Endothelial cell of umbilical vein (primary cell): Measurements from ENCODE around the gene SH3BP4. TPM values are rescaled to one million over a fixed set of nuclear protein-coding genes. Genes with fewer than 3 reads are reported as not detected.

ENCODE experiments used
- BruUV-seq: library from RNA; stranded (reverse); fragments of 400-500 nt; replicated peaks from 2 replicates; lab custom pipeline; 2021; lab: Mats Ljungman, UMichigan
- CTCF ChIA-PET: fragments of 300-600, 350-600 bp; sonication (Branson Sonifier 250); formaldehyde crosslinking; loops from one replicate; lab custom pipeline; 2021; ENCODE audit warnings: antibody characterized with exemption, inconsistent platforms; lab: Charles Lee
- POLR2A ChIA-PET: fragments of 300-600, 350-600 bp; sonication (Branson Sonifier 250); formaldehyde crosslinking; loops from one replicate; lab custom pipeline; 2021; ENCODE audit warnings: antibody characterized with exemption, inconsistent platforms; lab: Charles Lee
- DNase-seq: peaks from one replicate; pipeline ENCODE4 v3.0.0-alpha.2; 2011; ENCODE audit warnings: low read depth, low spot score
- FAIRE-seq: peaks from 2 replicates; lab custom pipeline; 2011; peaks lifted over from hg19 to GRCh38; lab: Jason Lieb, UNC
- H2AFZ ChIP-seq: 2 replicates; pipeline ENCODE4 v1.6.0; 2012; ENCODE audit warnings: low read depth, low read length, control low read depth, inconsistent platforms
- H3K27ac ChIP-seq: 2 replicates; pipeline ENCODE4 v1.5.1; 2011; ENCODE audit warnings: low read depth, mild to moderate bottlenecking, control low read depth, low read length, moderate library complexity; ENCODE audit not compliant: insufficient read depth
- H3K27me3 ChIP-seq, 2 experiments: 2 replicates each; pipeline versions ENCODE4 v1.6.0 to v1.6.1; 2011; ENCODE audit warnings: low read length in 2 of 2, mixed read lengths in 1 of 2; ENCODE audit not compliant: control insufficient read depth in 2 of 2, insufficient read depth in 2 of 2
- H3K36me3 ChIP-seq, 2 experiments: 2 replicates in 1 of 2; 3 replicates in 1 of 2; pipeline ENCODE4 v1.5.1; 2011; ENCODE audit warnings: low read length in 2 of 2, mild to moderate bottlenecking in 1 of 2, moderate library complexity in 1 of 2; ENCODE audit not compliant: control insufficient read depth in 2 of 2, insufficient read depth in 2 of 2; ENCODE audit errors: extremely low read depth in 1 of 2
- H3K4me1 ChIP-seq: 3 replicates; pipeline ENCODE4 v1.5.1; 2011; ENCODE audit warnings: mild to moderate bottlenecking, low read length; ENCODE audit not compliant: control insufficient read depth, insufficient read depth; ENCODE audit errors: extremely low read depth
- H3K4me2 ChIP-seq: 2 replicates; pipeline ENCODE4 v1.6.1; 2011; ENCODE audit warnings: low read length, control low read depth, mixed read lengths; ENCODE audit not compliant: insufficient read depth
- H3K4me3 ChIP-seq, 3 experiments: fragments of 200-600 bp in 1 of 3; sonication (generic), shearing (Covaris generic) in 1 of 3; replicated peaks in 1 of 3; 2 replicates each; pipeline ENCODE4 v1.5.1; 2011 to 2016; ENCODE audit warnings: control low read depth in 3 of 3, low read length in 3 of 3, mild to moderate bottlenecking in 2 of 3, inconsistent platforms in 1 of 3, low read depth in 1 of 3, moderate library complexity in 1 of 3; ENCODE audit not compliant: insufficient read depth in 1 of 3
- H3K79me2 ChIP-seq: 2 replicates; pipeline ENCODE4 v1.6.0; 2012; ENCODE audit warnings: low read length, inconsistent platforms; ENCODE audit not compliant: control insufficient read depth, insufficient read depth
- H3K9ac ChIP-seq: replicated peaks from 2 replicates; pipeline ENCODE3; 2011; ENCODE audit warnings: low read length, control low read depth; ENCODE audit not compliant: insufficient read depth; ENCODE audit errors: extremely low read depth
- H3K9me1 ChIP-seq: replicated peaks from 3 replicates; pipeline ENCODE4 v1.6.0; 2011; ENCODE audit warnings: mild to moderate bottlenecking, low read length; ENCODE audit not compliant: control insufficient read depth, insufficient read depth; ENCODE audit errors: extremely low read depth
- H3K9me3 ChIP-seq: replicated peaks from 2 replicates; pipeline ENCODE4 v1.5.1; 2012; ENCODE audit warnings: low read length, inconsistent platforms; ENCODE audit not compliant: control insufficient read depth, insufficient read depth
- H4K20me1 ChIP-seq: replicated peaks from 2 replicates; pipeline ENCODE3; 2011; ENCODE audit warnings: mild to moderate bottlenecking, low read length; ENCODE audit not compliant: control insufficient read depth, insufficient read depth; ENCODE audit errors: extremely low read depth
- CTCF ChIP-seq, 2 donors: IDR thresholded peaks; 1 replicate in 1 of 2; 2 replicates in 1 of 2; pipeline ENCODE4 v1.5.1; 2011; ENCODE audit warnings: low read length in 2 of 2, mild to moderate bottlenecking in 2 of 2, moderate library complexity in 2 of 2, control low read depth in 1 of 2, inconsistent platforms in 1 of 2, low read depth in 1 of 2; ENCODE audit not compliant: insufficient read depth in 1 of 2; ENCODE audit errors: extremely low read depth in 1 of 2
- EZH2 ChIP-seq: IDR thresholded peaks from 2 replicates; pipeline ENCODE4 v1.6.1; 2012; ENCODE audit warnings: borderline replicate concordance, low read depth, mild to moderate bottlenecking, moderate library complexity, low read length, inconsistent platforms; ENCODE audit not compliant: severe bottlenecking
- FOS ChIP-seq: IDR thresholded peaks from 2 replicates; pipeline ENCODE4 v1.6.1; 2011; ENCODE audit warnings: mild to moderate bottlenecking, low read length, moderate library complexity, borderline replicate concordance; ENCODE audit not compliant: insufficient read depth
- GATA2 ChIP-seq: IDR thresholded peaks from 2 replicates; pipeline ENCODE4 v1.7.0; 2011; ENCODE audit warnings: low read depth, mild to moderate bottlenecking, moderate library complexity, mixed read lengths, low read length; ENCODE audit not compliant: insufficient read length, insufficient read depth
- JUN ChIP-seq: IDR thresholded peaks from 2 replicates; pipeline ENCODE4 v1.6.1; 2011; ENCODE audit warnings: borderline replicate concordance, low read depth; ENCODE audit not compliant: insufficient read length, insufficient read depth
- MAX ChIP-seq: IDR thresholded peaks from 2 replicates; pipeline ENCODE4 v1.6.1; 2011; ENCODE audit not compliant: insufficient read depth, insufficient read length
- MYC ChIP-seq: IDR thresholded peaks from one replicate; pipeline ENCODE4 v1.6.1; 2011; ENCODE audit warnings: mild to moderate bottlenecking, low read depth, low read length
- POLR2A ChIP-seq: IDR thresholded peaks from 2 replicates; pipeline ENCODE4 v1.6.1; 2012; ENCODE audit warnings: low read depth, mild to moderate bottlenecking, control low read depth, low read length
- POLR2AphosphoS5 ChIP-seq: IDR thresholded peaks from 2 replicates; pipeline ENCODE4 v1.6.1; 2012; ENCODE audit warnings: low read depth, mild to moderate bottlenecking, control low read depth, low read length, moderate library complexity; ENCODE audit not compliant: insufficient read depth
- dilution Hi-C: fragments of 300-500 bp; cut with MboI; formaldehyde crosslinking; loops from one replicate; pipeline ENCODE4 v1.15.0; 2019; ENCODE audit warnings: low sequenced_read_pairs; ENCODE audit not compliant: extremely low pct_ligation_motif_present
- intact Hi-C: fragments of 100-400 bp; cut with micrococcal nuclease; formaldehyde crosslinking; loops from one replicate; pipeline ENCODE4 v1.10.0; 2022
- polyA plus RNA-seq, 4 experiments: library from polyadenylated mRNA; depleted of rRNA in 3 of 4; stranded (reverse) in 3 of 4; unstranded in 1 of 4; fragments of >200 nt; gene quantifications; 2 replicates each; pipeline versions ENCODE4 v1.2.1 to v1.2.3, GENCODE V29; 2011 to 2012; ENCODE audit warnings: missing spikeins in 1 of 4
- total RNA-seq: library from RNA; stranded (reverse); gene quantifications from 2 replicates; pipeline ENCODE4 v1.2.3, GENCODE V29; 2021

Gene SH3BP4
- total and polyA plus RNA-seq, 2 donors (not counting 3 experiments of a cell fraction or from before 2014, with no cell fraction given), result 85.2 to 100.0 TPM

- Histone ChIP-seq H3K4me3 (peak overlapping the region in 1 of 3 experiments; percentile 6), H2AFZ (no peak overlapping the region), H3K36me3 (peaks cover 2 to 4% of the 10 kb centered on the region in 2 experiments), H3K4me2 (peak overlapping the region; percentile 16), H3K79me2 (peaks cover 75% of the 10 kb centered on the region), H3K9me3 (no peaks in the 10 kb centered on the region), H4K20me1 (no peaks in the 10 kb centered on the region), H3K27ac (peak overlapping the region; percentile 97), H3K9me1 (no peaks in the 10 kb centered on the region), H3K4me1 (peaks cover 58% of the 10 kb centered on the region), H3K27me3 (no peaks in the 10 kb centered on the region), H3K9ac (peak overlapping the region; percentile 57)
- no TSS peak for BruUV-seq
- FAIRE-seq (peak; percentile 84), DNase-seq (peak; percentile 78)
- POLR2A ChIA-PET, result no interaction called here
- dilution Hi-C loops, result no loop called here
- intact Hi-C loops, result loop anchor here (1.0 kb wide), 1 partner anchor 18 kb away; no protein-coding TSS in a partner anchor
- TF ChIP-seq CTCF (IDR thresholded peaks at IDR 0.05; ENCODE audit: extremely low read depth in 1 of 2, insufficient read depth in 1 of 2, low read depth in 1 of 2, low read length in 2 of 2) (no peak), GATA2 (no peak), EZH2 (no peak), POLR2AphosphoS5 (peak; percentile 52), MYC (no peak), POLR2A (peak; percentile 37), MAX (no peak), FOS (no peak), JUN (no peak)
- CTCF ChIA-PET, result no interaction called here
Observed at GRCh38 chr2:234978466-234979203, 26.8 kb downstream of the SH3BP4 start.
